ENCODE results near the gene SUPT5H.

DNA sequence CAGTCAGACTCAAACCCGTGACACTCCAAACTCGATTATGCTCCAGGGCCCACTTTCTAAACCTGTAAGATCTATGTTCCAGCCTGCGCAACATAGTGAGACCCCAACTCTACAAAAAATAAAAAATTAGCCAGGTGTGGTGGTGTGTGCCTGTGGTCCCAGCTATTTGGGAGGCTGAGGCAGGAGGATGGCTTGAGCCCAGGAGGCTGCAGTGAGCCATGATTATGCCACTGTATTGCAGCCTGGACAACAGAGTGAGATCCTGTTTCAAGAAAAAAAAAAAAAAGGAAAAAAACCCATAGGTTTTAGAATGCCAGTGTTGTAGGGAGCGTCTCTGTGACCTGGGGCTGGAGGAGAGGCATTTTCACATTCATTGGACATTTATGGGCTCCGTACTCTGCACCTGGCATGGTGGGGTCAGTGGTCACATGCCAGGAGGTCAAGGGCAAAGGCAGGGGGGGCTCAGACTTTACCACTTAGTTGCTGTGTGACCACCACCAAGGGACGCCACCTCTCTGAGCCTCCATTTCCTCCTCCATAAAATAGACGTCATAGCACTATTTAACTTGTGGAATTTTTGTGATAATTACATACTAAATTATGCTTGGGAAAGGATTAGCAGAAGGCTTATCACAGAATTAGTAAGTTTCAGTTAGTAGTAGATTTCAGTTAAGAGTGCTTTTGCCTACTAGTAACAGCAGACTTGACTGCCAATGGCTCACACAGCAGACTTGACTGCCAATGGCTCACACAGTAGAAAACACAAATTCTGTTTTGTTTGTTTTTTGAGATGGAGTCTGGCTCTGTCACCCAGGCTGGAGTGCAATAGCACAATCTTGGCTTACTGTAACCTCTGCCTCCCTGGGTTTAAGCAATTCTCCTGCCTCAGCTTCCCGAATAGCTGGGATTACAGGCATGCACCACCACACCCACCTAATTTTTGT is 75.4 kb downstream of the SUPT5H start:
- TF ChIP-seq, protein P1, sequence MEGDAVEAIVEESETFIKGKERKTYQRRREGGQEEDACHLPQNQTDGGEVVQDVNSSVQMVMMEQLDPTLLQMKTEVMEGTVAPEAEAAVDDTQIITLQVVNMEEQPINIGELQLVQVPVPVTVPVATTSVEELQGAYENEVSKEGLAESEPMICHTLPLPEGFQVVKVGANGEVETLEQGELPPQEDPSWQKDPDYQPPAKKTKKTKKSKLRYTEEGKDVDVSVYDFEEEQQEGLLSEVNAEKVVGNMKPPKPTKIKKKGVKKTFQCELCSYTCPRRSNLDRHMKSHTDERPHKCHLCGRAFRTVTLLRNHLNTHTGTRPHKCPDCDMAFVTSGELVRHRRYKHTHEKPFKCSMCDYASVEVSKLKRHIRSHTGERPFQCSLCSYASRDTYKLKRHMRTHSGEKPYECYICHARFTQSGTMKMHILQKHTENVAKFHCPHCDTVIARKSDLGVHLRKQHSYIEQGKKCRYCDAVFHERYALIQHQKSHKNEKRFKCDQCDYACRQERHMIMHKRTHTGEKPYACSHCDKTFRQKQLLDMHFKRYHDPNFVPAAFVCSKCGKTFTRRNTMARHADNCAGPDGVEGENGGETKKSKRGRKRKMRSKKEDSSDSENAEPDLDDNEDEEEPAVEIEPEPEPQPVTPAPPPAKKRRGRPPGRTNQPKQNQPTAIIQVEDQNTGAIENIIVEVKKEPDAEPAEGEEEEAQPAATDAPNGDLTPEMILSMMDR (IDR thresholded peaks at IDR 0.05) = no peak
- TF ChIP-seq POLR2A (IDR thresholded peaks at IDR 0.05) = no peak

All from esophagus squamous epithelium (tissue), 4 donors.